ENCODE data around the gene CELF2. TPM values are rescaled to one million over a fixed set of nuclear protein-coding genes. Genes with fewer than 3 reads are reported as not detected.
A peak's percentile ranks its signal among the peaks of the same experiment; 100 is the strongest.

CELF2 gene
- total and polyA plus RNA-seq, 2 of the 4 experiments (the other 2 are of a cell fraction) = 3.5 to 6.6 TPM

- H3K4me3 ChIP-seq (ENCODE audit: insufficient read depth, low read depth, low read length) = no peak overlapping the region
- no peak overlapping the region for H2AK5ac ChIP-seq (ENCODE audit: low read depth, low read length)
- no peak overlapping the region for H4K91ac ChIP-seq (ENCODE audit: insufficient read depth, low read depth, low read length)
- H3K23ac ChIP-seq (ENCODE audit: low read depth, low read length) = no peak overlapping the region
- no peak overlapping the region for H3K27ac ChIP-seq (ENCODE audit: insufficient read depth, low read length)
- peak overlapping the region; percentile 52; the same call in 1 of the 3 replicates for H2BK15ac ChIP-seq (ENCODE audit: low read depth, low read length)
- ATAC-seq (ENCODE audit: low read depth) = no peak
- H4K20me1 ChIP-seq (ENCODE audit: insufficient read depth, low read length) = no peaks in the 10 kb centered on the region
- H3K9ac ChIP-seq (ENCODE audit: low read depth, low read length) = no peak overlapping the region
- H2BK120ac ChIP-seq (ENCODE audit: low read depth, low read length) = 0 out of 2 replicates have a peak overlapping the region, but pooled peaks have one; percentile 26
- H2BK5ac ChIP-seq (ENCODE audit: low read depth, low read length, poor library complexity, severe bottlenecking) = no peak overlapping the region
- no peak overlapping the region for H2AFZ ChIP-seq (replicated peaks; ENCODE audit: low read length, poor library complexity)
- peaks cover 2% of the 10 kb centered on the region; the same call in 1 of the 2 replicates for H3K27me3 ChIP-seq (ENCODE audit: control insufficient read depth, insufficient read depth, low read length)
- 0 out of 2 replicates have a peak overlapping the region, but pooled peaks have one; percentile 20 for H2BK20ac ChIP-seq (ENCODE audit: low read depth, low read length)
- 100% methylated on average over 1 of the region's 7 CpGs; no CpG with 5 or more reads in 1 of the 2 experiments for WGBS, 2 experiments (ENCODE audit: extremely low coverage in 2 of 2, insufficient read length in 1 of 2)
- in situ Hi-C loops (cut with MboI; ENCODE audit: low sequenced_read_pairs) (loop anchor here (10.0 kb wide), 2 partner anchors 1420 to 1700 kb away; no protein-coding TSS in a partner anchor), dilution Hi-C loops (cut with HindIII; ENCODE audit: low sequenced_read_pairs, unreplicated experiment) (no loop called here), intact Hi-C loops (cut with micrococcal nuclease) (loop anchor here (5.0 to 10.0 kb wide), 4 partner anchors 242 to 1600 kb away; no protein-coding TSS in a partner anchor)
- no peaks in the 10 kb centered on the region for H3K36me3 ChIP-seq (ENCODE audit: control insufficient read depth, insufficient read depth, low read length)
- H4K8ac ChIP-seq (ENCODE audit: low read depth in 2 of 2, low read length in 2 of 2) = no peak overlapping the region
- no TSS peak for BruUV-seq (replicated peaks)
- TF ChIP-seq POLR2A (IDR thresholded peaks at IDR 0.05; ENCODE audit: low read depth, low read length) = no peak
- no peak for TF ChIP-seq CTCF (conservative IDR thresholded peaks at IDR 0.05; ENCODE audit: low read depth, low read length)
- no peak for TF ChIP-seq SMC3 (IDR thresholded peaks at IDR 0.05; ENCODE audit: low read depth, low read length)
- TF ChIP-seq RCOR1 (IDR thresholded peaks at IDR 0.05; ENCODE audit: insufficient replicate concordance, low read length) = no peak
- TF ChIP-seq RFX5 (IDR thresholded peaks at IDR 0.05; ENCODE audit: low read depth, low read length) = no peak
- TF ChIP-seq BHLHE40 (IDR thresholded peaks at IDR 0.05; ENCODE audit: low read depth, low read length) = no peak
- no peak for TF ChIP-seq ELK1 (IDR thresholded peaks at IDR 0.05; ENCODE audit: borderline replicate concordance, low read depth, low read length)
- H4K5ac ChIP-seq (ENCODE audit: low read depth, low read length) = no peak overlapping the region
- no peak overlapping the region for H2AK9ac ChIP-seq (replicated peaks; ENCODE audit: low read depth, low read length, poor library complexity)
- H3K18ac ChIP-seq (ENCODE audit: low read depth, low read length) = no peak overlapping the region; the same call in 1 of the 2 replicates
- no peak overlapping the region for H3K56ac ChIP-seq (ENCODE audit: extremely low read depth, insufficient read depth, low read length)
- H3K79me1 ChIP-seq (ENCODE audit: low read depth in 1 of 2, low read length in 2 of 2) = no peaks in the 10 kb centered on the region
- H3K9me3 ChIP-seq (ENCODE audit: control insufficient read depth, insufficient read depth, low read length) = no peaks in the 10 kb centered on the region
- H3K14ac ChIP-seq (replicated peaks; ENCODE audit: low read depth, low read length) = no peak overlapping the region
- H3K4ac ChIP-seq (ENCODE audit: low read depth, low read length) = no peak overlapping the region
- ChIA-PET CTCF (interaction anchor here (0.5 to 2.1 kb wide), 5 partner anchors 357 to 1471 kb away, joined by 3 to 11 read pairs (median 3); no protein-coding TSS in a partner anchor), POLR2A (ENCODE audit: unreplicated experiment) (no interaction called here)
- DNase-seq = no peak
- no peaks in the 10 kb centered on the region for H3K9me1 ChIP-seq (ENCODE audit: insufficient read depth, low read length)
- no peak overlapping the region for H3K4me2 ChIP-seq (ENCODE audit: low read depth, low read length)
- H3K4me1 ChIP-seq (ENCODE audit: control insufficient read depth, insufficient read depth, low read length) = no peaks in the 10 kb centered on the region
Measured at GRCh38 chr10:11034762-11035161, 17.1 kb downstream of the CELF2 start.
